ENCODE measurements around the gene ERP27.

DNA sequence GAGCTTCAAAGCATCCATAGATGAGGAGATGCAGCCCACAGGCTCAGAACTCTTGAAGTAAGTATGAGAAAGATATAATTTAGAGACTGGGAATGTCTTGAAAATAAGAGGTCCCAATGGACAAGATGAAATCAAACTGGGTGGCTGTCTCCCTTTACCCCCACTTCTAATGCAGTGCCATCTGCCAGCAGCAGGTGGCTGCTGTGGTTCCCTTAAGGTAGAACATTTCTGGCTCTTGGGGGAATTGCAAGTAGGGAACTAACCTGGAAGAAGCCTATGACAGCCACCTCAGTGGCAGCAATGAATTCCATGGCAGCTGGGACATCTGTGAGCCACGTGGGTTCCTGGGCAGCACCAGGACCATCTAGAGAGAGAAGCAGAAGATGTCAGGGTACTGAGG lies 648 bp downstream of the ERP27 start:
- TF ChIP-seq, protein P1, sequence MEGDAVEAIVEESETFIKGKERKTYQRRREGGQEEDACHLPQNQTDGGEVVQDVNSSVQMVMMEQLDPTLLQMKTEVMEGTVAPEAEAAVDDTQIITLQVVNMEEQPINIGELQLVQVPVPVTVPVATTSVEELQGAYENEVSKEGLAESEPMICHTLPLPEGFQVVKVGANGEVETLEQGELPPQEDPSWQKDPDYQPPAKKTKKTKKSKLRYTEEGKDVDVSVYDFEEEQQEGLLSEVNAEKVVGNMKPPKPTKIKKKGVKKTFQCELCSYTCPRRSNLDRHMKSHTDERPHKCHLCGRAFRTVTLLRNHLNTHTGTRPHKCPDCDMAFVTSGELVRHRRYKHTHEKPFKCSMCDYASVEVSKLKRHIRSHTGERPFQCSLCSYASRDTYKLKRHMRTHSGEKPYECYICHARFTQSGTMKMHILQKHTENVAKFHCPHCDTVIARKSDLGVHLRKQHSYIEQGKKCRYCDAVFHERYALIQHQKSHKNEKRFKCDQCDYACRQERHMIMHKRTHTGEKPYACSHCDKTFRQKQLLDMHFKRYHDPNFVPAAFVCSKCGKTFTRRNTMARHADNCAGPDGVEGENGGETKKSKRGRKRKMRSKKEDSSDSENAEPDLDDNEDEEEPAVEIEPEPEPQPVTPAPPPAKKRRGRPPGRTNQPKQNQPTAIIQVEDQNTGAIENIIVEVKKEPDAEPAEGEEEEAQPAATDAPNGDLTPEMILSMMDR (IDR thresholded peaks at IDR 0.05), result no peak
- TF ChIP-seq RAD21 (IDR thresholded peaks at IDR 0.05; ENCODE audit: low read length), result no peak
- no peak for TF ChIP-seq RCOR1 (IDR thresholded peaks at IDR 0.05; ENCODE audit: low read length)
- no peak for TF ChIP-seq NFIC (IDR thresholded peaks at IDR 0.05; ENCODE audit: borderline replicate concordance)
